Neuron (in vitro differentiated cells): ENCODE results near the gene ABCA13.

Source experiments
- H2AFZ ChIP-seq: one replicate; pipeline ENCODE4 v1.6.1; 2013; ENCODE audit warnings: low read depth, mild to moderate bottlenecking, inconsistent platforms, low read length, moderate library complexity
- H3K27me3 ChIP-seq: one replicate; pipeline ENCODE4 v1.6.1; 2013; ENCODE audit warnings: low read length; ENCODE audit not compliant: insufficient read depth
- H3K36me3 ChIP-seq: one replicate; pipeline ENCODE4 v1.6.1; 2013; ENCODE audit warnings: low read length; ENCODE audit not compliant: insufficient read depth
- H3K4me1 ChIP-seq: one replicate; pipeline ENCODE4 v1.6.1; 2013; ENCODE audit warnings: low read length; ENCODE audit not compliant: insufficient read depth
- H3K4me3 ChIP-seq: 2 replicates; pipeline ENCODE4 v1.5.1; 2013; ENCODE audit warnings: mild to moderate bottlenecking, low read length, moderate library complexity
- H3K9me3 ChIP-seq: one replicate; pipeline ENCODE4 v1.6.1; 2013; ENCODE audit warnings: low read length

The ABCA13 gene

GRCh38 chr7:48426331-48426965 is 255.2 kb downstream of the ABCA13 start:
- Histone ChIP-seq H3K9me3 (no peaks in the 10 kb centered on the region), H2AFZ (no peak overlapping the region), H3K4me1 (no peaks in the 10 kb centered on the region)

GRCh38 chr7:48426966-48427555 is 255.8 kb downstream of the ABCA13 start:
- Histone ChIP-seq H3K9me3 (no peaks in the 10 kb centered on the region), H3K4me1 (no peaks in the 10 kb centered on the region), H3K27me3 (no peaks in the 10 kb centered on the region), H2AFZ (no peak overlapping the region), H3K4me3 (no peak overlapping the region), H3K36me3 (no peaks in the 10 kb centered on the region)

More at GRCh38 chr7:48426331-48426965, 255.2 kb downstream of the ABCA13 start:
- no peaks in the 10 kb centered on the region for H3K36me3 ChIP-seq
- no peaks in the 10 kb centered on the region for H3K27me3 ChIP-seq
- H3K4me3 ChIP-seq: no peak overlapping the region

GRCh38 chr7:48427671-48428070 is 256.4 kb downstream of the ABCA13 start:
- no peaks in the 10 kb centered on the region for H3K27me3 ChIP-seq
- no peaks in the 10 kb centered on the region for H3K9me3 ChIP-seq
- no peak overlapping the region for H3K4me3 ChIP-seq
- no peaks in the 10 kb centered on the region for H3K4me1 ChIP-seq
- no peak overlapping the region for H2AFZ ChIP-seq
- H3K36me3 ChIP-seq: no peaks in the 10 kb centered on the region

GRCh38 chr7:48428091-48428684 is 256.9 kb downstream of the ABCA13 start:
- Histone ChIP-seq H2AFZ (no peak overlapping the region), H3K36me3 (no peaks in the 10 kb centered on the region), H3K4me1 (no peaks in the 10 kb centered on the region), H3K9me3 (no peaks in the 10 kb centered on the region), H3K4me3 (no peak overlapping the region), H3K27me3 (no peaks in the 10 kb centered on the region)

- H3K4me1 ChIP-seq: no peaks in the 10 kb centered on the region
Measured at GRCh38 chr7:48429117-48429516, 257.9 kb downstream of the ABCA13 start.

GRCh38 chr7:48438206-48438605 is 266.9 kb downstream of the ABCA13 start:
- no peaks in the 10 kb centered on the region for H3K4me1 ChIP-seq
- no peaks in the 10 kb centered on the region for H3K36me3 ChIP-seq
- no peak overlapping the region for H2AFZ ChIP-seq
- no peaks in the 10 kb centered on the region for H3K9me3 ChIP-seq
- H3K4me3 ChIP-seq: no peak overlapping the region
- no peaks in the 10 kb centered on the region for H3K27me3 ChIP-seq

More at GRCh38 chr7:48429117-48429516, 257.9 kb downstream of the ABCA13 start:
- no peaks in the 10 kb centered on the region for H3K27me3 ChIP-seq
- no peaks in the 10 kb centered on the region for H3K36me3 ChIP-seq
- H3K4me3 ChIP-seq: no peak overlapping the region
- H3K9me3 ChIP-seq: no peaks in the 10 kb centered on the region
- no peak overlapping the region for H2AFZ ChIP-seq

- Histone ChIP-seq H3K4me1 (no peaks in the 10 kb centered on the region), H3K27me3 (no peaks in the 10 kb centered on the region), H2AFZ (no peak overlapping the region), H3K4me3 (no peak overlapping the region), H3K9me3 (no peaks in the 10 kb centered on the region), H3K36me3 (no peaks in the 10 kb centered on the region)
Measured at GRCh38 chr7:48441848-48442492, 270.7 kb downstream of the ABCA13 start.

GRCh38 chr7:48443051-48443450 is 271.8 kb downstream of the ABCA13 start:
- no peak overlapping the region for H3K4me3 ChIP-seq
- H3K9me3 ChIP-seq: no peaks in the 10 kb centered on the region
- H3K27me3 ChIP-seq: no peaks in the 10 kb centered on the region
- no peaks in the 10 kb centered on the region for H3K4me1 ChIP-seq
- no peaks in the 10 kb centered on the region for H3K36me3 ChIP-seq
- H2AFZ ChIP-seq: no peak overlapping the region

GRCh38 chr7:48446721-48447120 is 275.5 kb downstream of the ABCA13 start:
- Histone ChIP-seq H2AFZ (no peak overlapping the region), H3K4me3 (no peak overlapping the region), H3K27me3 (no peaks in the 10 kb centered on the region), H3K9me3 (no peaks in the 10 kb centered on the region), H3K4me1 (no peaks in the 10 kb centered on the region), H3K36me3 (no peaks in the 10 kb centered on the region)

- Histone ChIP-seq H3K9me3 (no peaks in the 10 kb centered on the region), H3K4me3 (no peak overlapping the region), H2AFZ (no peak overlapping the region), H3K27me3 (no peaks in the 10 kb centered on the region), H3K4me1 (no peaks in the 10 kb centered on the region), H3K36me3 (no peaks in the 10 kb centered on the region)
Measured at GRCh38 chr7:48452218-48452617, 281.0 kb downstream of the ABCA13 start.

- Histone ChIP-seq H2AFZ (no peak overlapping the region), H3K9me3 (no peaks in the 10 kb centered on the region), H3K27me3 (no peaks in the 10 kb centered on the region), H3K36me3 (no peaks in the 10 kb centered on the region), H3K4me3 (no peak overlapping the region), H3K4me1 (no peaks in the 10 kb centered on the region)
Measured at GRCh38 chr7:48454750-48455192, 283.5 kb downstream of the ABCA13 start.

- H3K27me3 ChIP-seq: peaks cover 2% of the 10 kb centered on the region
- no peaks in the 10 kb centered on the region for H3K36me3 ChIP-seq
- no peak overlapping the region for H3K4me3 ChIP-seq
- H3K9me3 ChIP-seq: no peaks in the 10 kb centered on the region
- no peaks in the 10 kb centered on the region for H3K4me1 ChIP-seq
- H2AFZ ChIP-seq: no peak overlapping the region
Measured at GRCh38 chr7:48455363-48455762, 284.1 kb downstream of the ABCA13 start.
